IMR-90 (cell line): ENCODE results near the gene ATP11A.

Source experiments
- CEBPB ChIP-seq: IDR thresholded peaks from 2 replicates; pipeline ENCODE4 v1.6.1; 2012; ENCODE audit warnings: low read depth, low read length, improper control_type of control experiment
- CHD1 ChIP-seq: IDR thresholded peaks from 2 replicates; pipeline ENCODE4 v1.6.1; 2012; ENCODE audit warnings: low read depth, low read length, improper control_type of control experiment
- FOS ChIP-seq: fragments of 150-350 bp; IDR thresholded peaks from 2 replicates; pipeline ENCODE4 v1.6.1; 2016; ENCODE audit warnings: low read depth, low read length
- MAFK ChIP-seq: IDR thresholded peaks from 2 replicates; pipeline ENCODE4 v1.6.1; 2012; ENCODE audit warnings: low read depth, low read length, improper control_type of control experiment
- MXI1 ChIP-seq: IDR thresholded peaks from 2 replicates; pipeline ENCODE4 v1.6.1; 2012; ENCODE audit warnings: low read depth, mild to moderate bottlenecking, low read length, moderate library complexity, borderline replicate concordance
- POLR2A ChIP-seq: IDR thresholded peaks from 2 replicates; pipeline ENCODE4 v1.6.1; 2012; ENCODE audit warnings: mild to moderate bottlenecking, low read depth, low read length
- RAD21 ChIP-seq: IDR thresholded peaks from 2 replicates; pipeline ENCODE4 v1.6.1; 2012; ENCODE audit warnings: low read length, improper control_type of control experiment
- RFX5 ChIP-seq: IDR thresholded peaks from 2 replicates; pipeline ENCODE4 v1.8.0; 2012; ENCODE audit warnings: low read depth, mild to moderate bottlenecking, low read length, moderate library complexity
- SMC3 ChIP-seq: fragments of 150-350 bp; IDR thresholded peaks from 2 replicates; pipeline ENCODE4 v1.6.1; 2016; ENCODE audit warnings: low read depth, mild to moderate bottlenecking, antibody characterized with exemption, low read length, moderate library complexity
- TF ChIP-seq, protein P1 (sequence below): conservative IDR thresholded peaks from 2 replicates; pipeline ENCODE4 v1.5.1; 2012; ENCODE audit warnings: mild to moderate bottlenecking, low read depth, low read length, improper control_type of control experiment
- TF ChIP-seq, protein P2 (sequence below): fragments of 150-350 bp; IDR thresholded peaks from 2 replicates; pipeline ENCODE4 v1.6.1; 2017; ENCODE audit warnings: mild to moderate bottlenecking, antibody characterized with exemption, low read length, low read depth

DNA sequence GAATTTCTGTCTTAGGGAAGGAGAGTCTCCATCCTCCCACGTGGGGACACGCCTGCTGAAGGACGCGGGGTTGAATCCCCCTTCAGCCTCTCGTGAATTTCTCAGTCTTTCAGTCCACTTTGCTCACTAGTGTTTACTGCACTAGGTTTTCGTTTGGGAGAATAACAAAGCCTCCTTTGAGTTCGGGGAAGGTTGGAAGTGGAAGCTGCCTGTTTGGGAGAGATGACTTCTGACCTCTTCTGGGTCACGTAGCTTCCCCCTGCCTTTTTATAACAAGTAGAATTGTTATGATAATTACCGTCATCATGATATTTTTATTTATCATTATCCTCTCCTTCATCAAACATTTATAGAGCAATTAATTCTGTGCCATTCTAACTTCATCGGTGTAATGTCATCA, 60.7 kb downstream of the ATP11A start:
- TF ChIP-seq FOS = no peak
- TF ChIP-seq RFX5 = no peak
- TF ChIP-seq, protein P1, sequence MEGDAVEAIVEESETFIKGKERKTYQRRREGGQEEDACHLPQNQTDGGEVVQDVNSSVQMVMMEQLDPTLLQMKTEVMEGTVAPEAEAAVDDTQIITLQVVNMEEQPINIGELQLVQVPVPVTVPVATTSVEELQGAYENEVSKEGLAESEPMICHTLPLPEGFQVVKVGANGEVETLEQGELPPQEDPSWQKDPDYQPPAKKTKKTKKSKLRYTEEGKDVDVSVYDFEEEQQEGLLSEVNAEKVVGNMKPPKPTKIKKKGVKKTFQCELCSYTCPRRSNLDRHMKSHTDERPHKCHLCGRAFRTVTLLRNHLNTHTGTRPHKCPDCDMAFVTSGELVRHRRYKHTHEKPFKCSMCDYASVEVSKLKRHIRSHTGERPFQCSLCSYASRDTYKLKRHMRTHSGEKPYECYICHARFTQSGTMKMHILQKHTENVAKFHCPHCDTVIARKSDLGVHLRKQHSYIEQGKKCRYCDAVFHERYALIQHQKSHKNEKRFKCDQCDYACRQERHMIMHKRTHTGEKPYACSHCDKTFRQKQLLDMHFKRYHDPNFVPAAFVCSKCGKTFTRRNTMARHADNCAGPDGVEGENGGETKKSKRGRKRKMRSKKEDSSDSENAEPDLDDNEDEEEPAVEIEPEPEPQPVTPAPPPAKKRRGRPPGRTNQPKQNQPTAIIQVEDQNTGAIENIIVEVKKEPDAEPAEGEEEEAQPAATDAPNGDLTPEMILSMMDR = no peak
- TF ChIP-seq CHD1 = no peak
- TF ChIP-seq, protein P2, sequence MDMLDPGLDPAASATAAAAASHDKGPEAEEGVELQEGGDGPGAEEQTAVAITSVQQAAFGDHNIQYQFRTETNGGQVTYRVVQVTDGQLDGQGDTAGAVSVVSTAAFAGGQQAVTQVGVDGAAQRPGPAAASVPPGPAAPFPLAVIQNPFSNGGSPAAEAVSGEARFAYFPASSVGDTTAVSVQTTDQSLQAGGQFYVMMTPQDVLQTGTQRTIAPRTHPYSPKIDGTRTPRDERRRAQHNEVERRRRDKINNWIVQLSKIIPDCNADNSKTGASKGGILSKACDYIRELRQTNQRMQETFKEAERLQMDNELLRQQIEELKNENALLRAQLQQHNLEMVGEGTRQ = no peak
- TF ChIP-seq MAFK = no peak
- TF ChIP-seq CEBPB = no peak
- TF ChIP-seq POLR2A = no peak
- TF ChIP-seq SMC3 = no peak
- no peak for TF ChIP-seq RAD21
- TF ChIP-seq MXI1 = no peak
